Germinal center (tissue), 1 donor: ENCODE measurements around the gene PDE11A.
A peak's percentile ranks its signal among the peaks of the same experiment; 100 is the strongest.
"Not testable (repeated sequence)": the region's sequence is repeated elsewhere in the genome, so short reads cannot be mapped to it uniquely, and the experiment has no call there.

Experiments
- DNase-seq: peaks from one replicate; pipeline ENCODE4 v3.0.0; 2012; ENCODE audit warnings: mixed read lengths, low spot score

PDE11A gene

DNA sequence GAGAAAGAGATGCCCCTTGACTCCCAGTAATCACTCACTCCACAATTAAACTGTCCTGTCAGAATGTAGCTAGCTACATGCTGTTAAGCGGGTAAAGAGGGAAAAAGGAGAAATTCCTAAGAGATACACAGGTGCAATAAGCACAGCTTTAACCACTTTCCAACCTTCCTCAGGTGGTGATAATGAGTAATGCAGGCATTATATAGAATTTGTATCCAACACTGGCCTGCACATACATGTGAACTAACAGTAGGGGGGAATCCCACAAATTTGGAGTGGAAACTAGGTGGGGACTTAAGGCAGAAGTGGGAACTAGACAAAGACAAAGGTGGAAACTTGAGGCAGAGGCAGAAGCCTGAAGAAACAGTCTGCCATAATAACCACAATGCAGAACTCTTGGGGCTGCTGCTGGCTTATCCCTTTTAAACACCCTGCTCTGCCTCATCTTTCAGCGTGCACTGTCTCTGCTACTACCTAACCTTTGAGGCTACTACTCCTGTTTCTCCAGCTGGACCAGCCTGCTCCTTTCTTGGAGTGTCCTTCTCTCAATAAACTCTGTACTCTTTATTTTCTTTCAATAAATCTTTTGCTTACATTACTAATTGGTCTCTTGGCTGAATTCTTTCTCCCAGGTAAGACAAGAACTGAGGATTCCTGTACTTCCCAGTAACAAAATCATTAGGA, 259.7 kb downstream of the PDE11A start:
- DNase-seq, result no peak

DNA sequence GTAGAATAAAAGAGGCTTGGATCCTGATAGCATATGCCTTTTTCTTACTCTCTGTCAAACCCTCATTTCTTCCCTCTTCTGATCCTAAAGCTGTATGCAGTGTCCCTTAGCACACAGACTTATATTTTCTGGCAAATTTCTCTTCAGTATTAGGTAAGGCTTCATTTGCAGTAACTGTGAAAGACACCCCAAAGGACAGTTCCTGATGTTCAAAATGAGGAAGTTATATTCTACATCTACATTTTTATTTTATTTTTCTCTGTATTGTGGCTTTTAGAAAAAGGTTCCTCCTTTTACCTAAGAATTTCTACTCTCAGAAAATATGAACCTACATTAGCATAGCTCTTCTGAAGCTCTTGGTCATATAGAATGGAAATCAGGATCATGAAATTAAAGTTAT, 261.7 kb downstream of the PDE11A start:
- DNase-seq, result no peak

GRCh38 chr2:177808984-177809809, 263.4 kb downstream of the PDE11A start:
- DNase-seq, result no peak

- no peak for DNase-seq
Measured at GRCh38 chr2:177806025-177806424, 266.6 kb downstream of the PDE11A start.

- DNase-seq, result no peak
Measured at GRCh38 chr2:177799531-177799930, 273.0 kb downstream of the PDE11A start.

DNA sequence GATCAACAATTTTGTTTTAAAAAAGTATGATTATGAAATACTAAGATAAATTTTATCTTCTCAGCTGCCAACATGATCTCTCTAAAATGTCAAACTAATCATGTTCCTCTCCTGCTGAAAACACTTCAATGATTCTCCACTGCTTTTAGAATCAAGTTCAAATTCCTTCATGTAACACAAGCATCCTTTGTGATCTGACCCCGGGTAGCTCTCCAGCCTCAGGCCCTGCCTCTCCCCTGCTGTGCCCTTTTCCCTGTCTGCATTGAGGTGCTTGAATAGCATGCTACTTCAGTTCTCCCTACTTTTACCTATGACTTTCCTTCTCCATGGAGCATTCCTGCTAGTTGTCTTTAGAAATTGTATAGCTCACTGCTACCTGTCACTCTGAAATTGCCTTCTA, 274.8 kb downstream of the PDE11A start:
- no peak for DNase-seq

GRCh38 chr2:177796654-177797415, 275.7 kb downstream of the PDE11A start:
- no peak for DNase-seq

DNA sequence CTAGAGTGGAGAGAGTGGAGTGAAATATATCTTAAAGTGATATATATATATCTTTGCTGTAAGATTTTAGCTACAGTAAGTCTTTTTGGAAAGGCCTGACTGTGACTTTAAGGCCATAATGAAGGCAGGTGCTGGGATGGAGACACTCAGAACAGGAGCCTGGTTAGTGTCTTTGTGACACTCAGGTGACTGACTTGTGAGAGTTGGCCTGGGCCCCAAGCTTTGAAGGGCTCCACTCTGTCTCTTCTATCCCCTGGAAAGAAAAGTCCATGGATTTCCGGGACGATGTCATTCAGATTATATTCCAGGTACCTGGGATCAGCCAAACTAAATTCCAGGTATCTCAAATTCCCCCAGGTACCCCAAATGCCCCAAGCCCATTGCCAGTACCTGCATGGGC, 276.6 kb downstream of the PDE11A start:
- DNase-seq, result no peak

GRCh38 chr2:177785143-177785542, 287.4 kb downstream of the PDE11A start:
- not testable (repeated sequence) for DNase-seq

DNA sequence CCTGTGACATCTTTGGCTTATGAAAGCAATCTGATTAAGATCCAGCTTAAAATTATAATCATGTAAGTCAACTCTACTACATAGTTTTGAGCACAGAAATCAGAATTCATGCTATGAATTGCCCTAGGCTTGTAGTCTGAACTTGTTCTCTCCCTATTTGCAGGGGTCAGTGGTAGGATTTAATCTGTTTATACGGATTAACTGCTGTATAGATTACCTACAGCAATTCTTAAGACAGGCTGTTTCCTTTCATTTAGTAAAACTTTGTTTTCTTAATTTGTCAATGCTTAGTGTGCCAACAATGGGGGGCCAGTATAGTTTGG, 287.9 kb downstream of the PDE11A start:
- DNase-seq, result no peak

DNA sequence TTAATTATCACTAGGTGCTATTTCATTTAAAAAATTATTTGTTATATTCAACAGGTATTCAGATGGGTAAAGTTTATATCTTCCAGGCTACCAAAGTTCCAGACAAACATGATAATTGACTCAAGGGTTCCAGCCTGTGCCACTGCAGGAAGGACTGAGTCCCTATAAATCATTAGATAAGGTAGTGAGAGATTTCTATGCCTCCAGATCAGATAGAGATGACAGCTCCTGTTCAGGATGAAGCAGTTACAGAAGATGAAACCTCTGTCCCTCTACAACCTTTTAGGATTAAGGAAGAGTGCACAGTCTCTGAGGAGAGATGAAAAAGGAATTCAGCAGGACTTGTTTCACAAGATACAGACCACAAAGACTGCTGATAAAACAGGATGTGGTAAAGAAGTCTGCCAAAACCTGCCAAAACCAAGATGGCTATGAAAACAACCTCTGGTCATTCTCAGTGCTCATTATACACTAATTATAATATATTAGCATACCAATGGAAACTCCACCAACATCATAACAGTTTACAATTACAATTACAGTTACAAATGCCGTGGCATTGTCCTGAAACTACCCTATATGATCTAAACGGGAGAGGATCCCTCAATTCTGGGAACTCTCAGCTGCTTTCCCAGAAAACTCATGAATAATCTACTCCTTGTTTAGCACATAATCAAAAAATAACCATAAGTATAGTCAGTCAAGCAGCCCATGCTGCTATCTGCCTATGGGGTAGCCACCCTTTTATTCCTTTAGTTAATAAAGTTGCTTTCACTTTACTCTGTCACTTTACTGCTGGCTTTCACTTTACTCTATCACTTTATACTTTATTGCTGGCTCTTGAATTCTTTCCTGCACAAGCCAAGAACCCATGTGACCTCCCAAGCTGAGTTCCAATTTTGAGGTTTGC, 288.5 kb downstream of the PDE11A start:
- DNase-seq, result no peak

DNA sequence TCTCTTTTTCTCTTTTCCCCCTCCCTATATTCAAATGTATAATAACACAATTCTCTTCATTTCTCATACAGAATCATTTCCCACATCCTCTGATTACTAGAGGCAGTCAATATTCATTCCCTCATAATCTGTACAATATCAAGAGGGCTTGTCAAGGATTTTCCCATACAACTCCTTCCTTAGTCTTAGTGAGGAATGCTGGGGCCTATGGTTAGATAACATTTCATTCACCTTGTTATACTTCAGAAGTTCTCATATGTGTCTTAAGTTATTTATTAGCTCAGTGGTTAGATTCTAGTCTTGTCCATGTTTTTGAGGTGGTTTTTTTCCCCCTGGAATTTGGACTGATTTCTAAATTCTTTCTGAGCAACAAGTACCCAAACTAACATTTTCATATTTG, 289.5 kb downstream of the PDE11A start:
- no peak for DNase-seq

- no peak for DNase-seq
Measured at GRCh38 chr2:177782613-177783012, 290.0 kb downstream of the PDE11A start.

DNA sequence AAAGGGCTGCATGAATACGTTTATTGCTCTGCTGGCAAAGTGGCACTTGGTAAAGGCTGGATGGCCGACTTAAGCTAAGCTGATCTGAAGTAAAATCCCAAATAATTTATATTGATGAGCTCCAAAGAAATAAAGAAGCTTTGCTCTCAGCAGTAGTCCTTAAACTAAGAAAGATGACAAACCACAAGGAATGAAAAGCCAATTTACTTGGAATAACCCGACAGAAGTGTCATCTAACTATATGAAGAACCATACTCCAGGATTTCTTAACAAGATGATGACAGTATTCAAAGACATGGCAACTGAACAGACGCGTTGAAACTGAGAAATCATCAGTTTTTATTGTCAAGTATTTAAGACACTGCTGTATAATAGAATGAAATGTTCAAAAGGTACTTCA, 294.1 kb downstream of the PDE11A start:
- DNase-seq, result no peak

DNA sequence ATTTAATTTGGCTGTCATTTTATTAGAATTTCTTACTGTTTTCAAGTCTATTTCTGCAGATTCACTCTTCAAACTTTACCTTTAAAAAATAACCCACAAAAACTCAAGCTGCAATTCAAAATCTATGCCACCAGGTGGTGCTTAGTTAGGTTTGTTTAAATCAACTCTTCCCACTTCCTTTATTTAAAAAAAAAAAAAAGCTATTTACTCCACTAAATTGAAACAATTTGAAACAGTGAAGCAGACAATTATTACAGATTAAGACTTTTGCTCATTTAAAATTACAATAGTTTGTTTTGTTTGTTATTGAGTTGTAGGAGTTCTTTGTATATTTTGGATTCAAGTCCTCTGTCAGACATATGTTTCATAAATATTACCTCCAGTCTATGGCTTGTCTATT, 300.0 kb downstream of the PDE11A start:
- DNase-seq, result peak; percentile 5

GRCh38 chr2:177771191-177771590, 301.4 kb downstream of the PDE11A start:
- no peak for DNase-seq

- DNase-seq, result no peak
Measured at GRCh38 chr2:177767768-177768167, 304.8 kb downstream of the PDE11A start.

DNA sequence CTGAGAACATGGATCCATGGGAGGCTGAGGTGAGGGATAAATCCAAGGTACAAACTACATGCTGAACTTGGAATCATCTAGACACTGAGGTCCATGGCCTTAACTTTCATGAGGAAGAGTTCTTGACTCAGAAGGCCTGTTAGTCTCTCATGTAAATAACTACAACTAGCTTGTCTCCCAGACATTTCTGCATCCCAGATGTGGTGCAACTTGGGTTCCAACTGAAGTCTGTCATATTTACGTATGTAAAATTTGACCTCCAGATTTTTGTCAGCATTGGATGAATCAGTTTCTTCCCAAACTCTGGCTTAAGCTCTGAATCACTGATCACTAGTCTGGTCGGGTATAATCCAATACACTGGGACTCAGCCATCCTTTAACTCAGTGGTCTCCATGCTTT, 306.9 kb downstream of the PDE11A start:
- no peak for DNase-seq

DNA sequence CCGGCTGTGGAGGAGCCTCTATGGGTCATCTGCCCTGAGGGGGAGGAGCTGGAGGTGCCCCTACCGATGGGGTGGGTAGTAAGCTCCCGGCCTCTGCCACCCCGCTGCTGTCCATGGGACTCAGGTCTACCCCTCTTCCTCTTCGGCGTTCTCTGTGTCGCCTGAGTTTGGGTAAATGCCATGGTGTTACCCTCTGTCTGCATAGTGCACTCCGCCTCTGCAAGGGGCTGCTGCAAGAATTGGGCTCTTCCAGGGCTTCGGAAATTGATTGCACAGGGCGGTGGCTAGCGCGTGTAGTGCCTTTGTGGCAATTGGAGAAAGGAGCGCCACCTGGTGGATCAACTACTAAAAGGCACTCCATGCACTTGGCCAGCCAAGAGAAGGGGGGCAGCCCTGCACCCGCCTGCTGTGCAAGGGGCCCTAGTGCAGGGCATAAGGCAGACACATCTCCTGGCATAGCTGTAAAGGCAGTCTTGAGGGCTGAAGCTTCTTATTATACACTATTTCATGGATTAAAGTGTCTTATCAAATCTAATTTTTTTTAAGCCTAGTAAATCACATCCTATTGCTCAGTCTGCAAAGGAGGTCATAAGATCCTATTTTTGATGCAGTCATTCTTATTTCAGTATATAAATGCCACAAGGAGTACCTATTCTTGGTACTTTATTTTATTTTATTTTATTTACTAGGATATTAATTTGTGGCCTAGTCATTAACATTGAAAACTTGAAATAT, 308.9 kb downstream of the PDE11A start:
- DNase-seq, result peak; percentile 49

DNA sequence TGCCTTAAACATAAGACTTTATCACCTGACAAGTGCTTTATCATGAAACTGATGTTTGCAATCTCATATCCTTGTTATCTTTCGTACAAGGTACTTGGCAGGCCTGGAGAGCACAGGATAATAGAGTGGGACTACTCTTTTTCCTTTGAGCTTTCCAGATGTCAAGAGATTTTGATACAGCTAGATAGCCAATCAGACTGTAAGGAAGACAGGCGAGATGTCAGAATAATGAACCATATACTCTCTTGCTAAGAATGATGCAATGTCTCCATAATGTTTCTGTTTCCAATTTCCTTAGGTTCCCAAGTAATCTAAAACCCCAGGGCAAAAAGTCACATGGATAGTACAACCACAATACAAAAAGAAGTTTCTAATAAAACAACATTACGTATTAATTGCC, 313.1 kb downstream of the PDE11A start:
- DNase-seq, result no peak
